Testis (tissue), 2 donors: ENCODE results near the gene GATB.

Source experiments
- POLR2A ChIP-seq: fragments of 450-650 bp; IDR thresholded peaks from one replicate; pipeline ENCODE4 v1.6.1; 2017; ENCODE audit warnings: antibody characterized with exemption, mild to moderate bottlenecking, moderate library complexity
- TF ChIP-seq, protein P1 (sequence below), 3 experiments: fragments of 450-650 bp in 2 of 3; fragments of 200-600 bp in 1 of 3; sonication (generic) in 1 of 3; IDR thresholded peaks; one replicate each; pipeline ENCODE4 v1.5.1; 2016 to 2019; ENCODE audit warnings: antibody characterized with exemption in 3 of 3, mild to moderate bottlenecking in 2 of 3, moderate library complexity in 1 of 3

GRCh38 chr4:151750156-151750555, 10.7 kb downstream of the GATB start:
- TF ChIP-seq, protein P1, sequence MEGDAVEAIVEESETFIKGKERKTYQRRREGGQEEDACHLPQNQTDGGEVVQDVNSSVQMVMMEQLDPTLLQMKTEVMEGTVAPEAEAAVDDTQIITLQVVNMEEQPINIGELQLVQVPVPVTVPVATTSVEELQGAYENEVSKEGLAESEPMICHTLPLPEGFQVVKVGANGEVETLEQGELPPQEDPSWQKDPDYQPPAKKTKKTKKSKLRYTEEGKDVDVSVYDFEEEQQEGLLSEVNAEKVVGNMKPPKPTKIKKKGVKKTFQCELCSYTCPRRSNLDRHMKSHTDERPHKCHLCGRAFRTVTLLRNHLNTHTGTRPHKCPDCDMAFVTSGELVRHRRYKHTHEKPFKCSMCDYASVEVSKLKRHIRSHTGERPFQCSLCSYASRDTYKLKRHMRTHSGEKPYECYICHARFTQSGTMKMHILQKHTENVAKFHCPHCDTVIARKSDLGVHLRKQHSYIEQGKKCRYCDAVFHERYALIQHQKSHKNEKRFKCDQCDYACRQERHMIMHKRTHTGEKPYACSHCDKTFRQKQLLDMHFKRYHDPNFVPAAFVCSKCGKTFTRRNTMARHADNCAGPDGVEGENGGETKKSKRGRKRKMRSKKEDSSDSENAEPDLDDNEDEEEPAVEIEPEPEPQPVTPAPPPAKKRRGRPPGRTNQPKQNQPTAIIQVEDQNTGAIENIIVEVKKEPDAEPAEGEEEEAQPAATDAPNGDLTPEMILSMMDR (IDR thresholded peaks at IDR 0.05) = no peak
- no peak for TF ChIP-seq POLR2A
